Upper lobe of left lung (tissue), 4 donors: ENCODE data around the gene PRSS8.

ENCODE experiments used
- CTCF ChIP-seq, 6 experiments: fragments of 450-650 bp in 4 of 6; fragments of 200-600 bp in 2 of 6; sonication (generic) in 2 of 6; IDR thresholded peaks; one replicate each; pipeline ENCODE4 v1.5.1; 2016 to 2019; ENCODE audit warnings: antibody characterized with exemption in 6 of 6
- EP300 ChIP-seq, 4 donors: sonication (generic); formaldehyde crosslinking; IDR thresholded peaks; one replicate each; pipeline ENCODE4 v1.5.1; 2017; ENCODE audit warnings: antibody characterized with exemption in 4 of 4, control low read depth in 2 of 4
- POLR2A ChIP-seq, 4 donors: fragments of 450-650 bp; IDR thresholded peaks; one replicate each; pipeline ENCODE4 v1.5.1; 2016 to 2017; ENCODE audit warnings: antibody characterized with exemption in 4 of 4, mild to moderate bottlenecking in 2 of 4
- POLR2AphosphoS5 ChIP-seq, 2 donors: sonication (generic); formaldehyde crosslinking; IDR thresholded peaks; one replicate each; pipeline ENCODE4 v1.5.1; 2017; ENCODE audit warnings: antibody characterized with exemption in 2 of 2

GRCh38 chr16:31094088-31094423 is 41.5 kb downstream of the PRSS8 start:
- no peak for TF ChIP-seq EP300 (IDR thresholded peaks at IDR 0.05)
- no peak for TF ChIP-seq CTCF (IDR thresholded peaks at IDR 0.05)
- TF ChIP-seq POLR2A (IDR thresholded peaks at IDR 0.05) = no peak
- TF ChIP-seq POLR2AphosphoS5 (IDR thresholded peaks at IDR 0.05) = no peak
